ENCODE data around the gene SFI1.
"Not testable (repeated sequence)": the region's sequence is repeated elsewhere in the genome, so short reads cannot be mapped to it uniquely, and the experiment has no call there.

Gene SFI1

GRCh38 chr22:31492151-31492550, 4.2 kb upstream of the SFI1 start:
- Histone ChIP-seq H3K36me3 (peaks cover 3% of the 10 kb centered on the region), H3K9me3 (no peaks in the 10 kb centered on the region), H3K4me1 (ENCODE audit: control insufficient read depth in 1 of 2, insufficient read depth in 1 of 2, low read depth in 1 of 2, low read length in 1 of 2) (peaks cover 43 to 53% of the 10 kb centered on the region in 2 experiments), H3K4me3 (ENCODE audit: low read depth in 1 of 2, low read length in 1 of 2) (no peak overlapping the region), H3K27me3 (no peaks in the 10 kb centered on the region), H3K27ac (peak overlapping the region; percentile 97)
- no peak for TF ChIP-seq CTCF (IDR thresholded peaks at IDR 0.05)

GRCh38 chr22:31493355-31493754, 3.0 kb upstream of the SFI1 start:
- not testable (repeated sequence) for H3K9me3 ChIP-seq; H3K27me3 ChIP-seq; H3K27ac ChIP-seq; H3K36me3 ChIP-seq; H3K4me3 ChIP-seq (ENCODE audit: low read depth in 1 of 2, low read length in 1 of 2)
- H3K4me1 ChIP-seq (ENCODE audit: control insufficient read depth in 1 of 2, insufficient read depth in 1 of 2, low read depth in 1 of 2, low read length in 1 of 2), result peaks cover 46 to 47% of the 10 kb centered on the region in 2 experiments

GRCh38 chr22:31495343-31495742, 993 bp upstream of the SFI1 start:
- Histone ChIP-seq H3K4me3 (ENCODE audit: low read depth in 1 of 2, low read length in 1 of 2) (peak overlapping the region; percentile 84 to 90), H3K9me3 (no peaks in the 10 kb centered on the region), H3K27me3 (no peaks in the 10 kb centered on the region), H3K27ac (peak overlapping the region; percentile 93), H3K36me3 (no peaks in the 10 kb centered on the region), H3K4me1 (ENCODE audit: control insufficient read depth in 1 of 2, insufficient read depth in 1 of 2, low read depth in 1 of 2, low read length in 1 of 2) (peaks cover 33 to 35% of the 10 kb centered on the region in 2 experiments)
- no peak for TF ChIP-seq CTCF (IDR thresholded peaks at IDR 0.05)

GRCh38 chr22:31496735-31497146, 405 bp downstream of the SFI1 start:
- H3K27ac ChIP-seq, result peak overlapping the region; percentile 93
- H3K27me3 ChIP-seq, result no peaks in the 10 kb centered on the region
- peaks cover 19 to 21% of the 10 kb centered on the region in 2 experiments for H3K4me1 ChIP-seq (ENCODE audit: control insufficient read depth in 1 of 2, insufficient read depth in 1 of 2, low read depth in 1 of 2, low read length in 1 of 2)
- TF ChIP-seq CTCF (IDR thresholded peaks at IDR 0.05), result no peak
- peak overlapping the region; percentile 84 to 90 for H3K4me3 ChIP-seq (ENCODE audit: low read depth in 1 of 2, low read length in 1 of 2)
- no peaks in the 10 kb centered on the region for H3K36me3 ChIP-seq
- H3K9me3 ChIP-seq, result no peaks in the 10 kb centered on the region

GRCh38 chr22:31497148-31497938, 1.0 kb downstream of the SFI1 start:
- peaks cover 18 to 19% of the 10 kb centered on the region in 2 experiments for H3K4me1 ChIP-seq (ENCODE audit: control insufficient read depth in 1 of 2, insufficient read depth in 1 of 2, low read depth in 1 of 2, low read length in 1 of 2)
- TF ChIP-seq CTCF (IDR thresholded peaks at IDR 0.05), result no peak
- H3K9me3 ChIP-seq, result no peaks in the 10 kb centered on the region
- no peaks in the 10 kb centered on the region for H3K36me3 ChIP-seq
- H3K4me3 ChIP-seq (ENCODE audit: low read depth in 1 of 2, low read length in 1 of 2), result peak overlapping the region; percentile 84 to 90
- H3K27ac ChIP-seq, result peak overlapping the region; percentile 93
- H3K27me3 ChIP-seq, result no peaks in the 10 kb centered on the region

- TF ChIP-seq CTCF (IDR thresholded peaks at IDR 0.05), result no peak
- H3K27ac ChIP-seq, result no peak overlapping the region
- H3K4me1 ChIP-seq (ENCODE audit: control insufficient read depth in 1 of 2, insufficient read depth in 1 of 2, low read depth in 1 of 2, low read length in 1 of 2), result peaks cover 10% of the 10 kb centered on the region in 2 experiments
- H3K9me3 ChIP-seq, result no peaks in the 10 kb centered on the region
- H3K27me3 ChIP-seq, result no peaks in the 10 kb centered on the region
- H3K4me3 ChIP-seq (ENCODE audit: low read depth in 1 of 2, low read length in 1 of 2), result no peak overlapping the region
- H3K36me3 ChIP-seq, result no peaks in the 10 kb centered on the region
These were observed 5.4 kb downstream of the SFI1 start for GRCh38 chr22:31501738-31502137.
